IPS-18c (cell line): ENCODE measurements around the gene PTCHD4.
"Not testable (repeated sequence)": the region's sequence is repeated elsewhere in the genome, so short reads cannot be mapped to it uniquely, and the experiment has no call there.

Source experiments
- H3K4me3 ChIP-seq: 2 replicates; pipeline ENCODE4 v1.7.0; 2013; ENCODE audit warnings: low read depth, mild to moderate bottlenecking, low read length, moderate library complexity; ENCODE audit not compliant: insufficient read depth
- H3K9me3 ChIP-seq: one replicate; pipeline ENCODE4 v1.6.1; 2013; ENCODE audit warnings: mild to moderate bottlenecking, low read length, moderate library complexity; ENCODE audit not compliant: control insufficient read depth, insufficient read depth

Gene PTCHD4

GRCh38 chr6:48109944-48110343 is 1.1 kb downstream of the PTCHD4 start:
- H3K4me3 ChIP-seq, result no peak overlapping the region
- H3K9me3 ChIP-seq, result no peaks in the 10 kb centered on the region

GRCh38 chr6:48102476-48103195 is 8.4 kb downstream of the PTCHD4 start:
- H3K9me3 ChIP-seq, H3K4me3 ChIP-seq: not testable (repeated sequence)

- H3K9me3 ChIP-seq, result no peaks in the 10 kb centered on the region
- no peak overlapping the region for H3K4me3 ChIP-seq
Measured at GRCh38 chr6:48101290-48101689, 9.7 kb downstream of the PTCHD4 start.

- H3K4me3 ChIP-seq, result no peak overlapping the region
- H3K9me3 ChIP-seq, result no peaks in the 10 kb centered on the region
Measured at GRCh38 chr6:48100588-48100895, 10.5 kb downstream of the PTCHD4 start.

GRCh38 chr6:48099713-48100587 is 11.0 kb downstream of the PTCHD4 start:
- Histone ChIP-seq H3K9me3 (no peaks in the 10 kb centered on the region), H3K4me3 (no peak overlapping the region)

- Histone ChIP-seq H3K9me3 (no peaks in the 10 kb centered on the region), H3K4me3 (no peak overlapping the region)
Measured at GRCh38 chr6:48098923-48099322, 12.1 kb downstream of the PTCHD4 start.

- H3K9me3 ChIP-seq, result no peaks in the 10 kb centered on the region
- H3K4me3 ChIP-seq, result no peak overlapping the region
Measured at GRCh38 chr6:48092550-48093217, 18.3 kb downstream of the PTCHD4 start.

GRCh38 chr6:48090546-48090945 is 20.5 kb downstream of the PTCHD4 start:
- no peaks in the 10 kb centered on the region for H3K9me3 ChIP-seq
- H3K4me3 ChIP-seq, result no peak overlapping the region

GRCh38 chr6:48087448-48087847 is 23.5 kb downstream of the PTCHD4 start:
- no peaks in the 10 kb centered on the region for H3K9me3 ChIP-seq
- H3K4me3 ChIP-seq, result no peak overlapping the region

- Histone ChIP-seq H3K9me3 (no peaks in the 10 kb centered on the region), H3K4me3 (no peak overlapping the region)
Measured at GRCh38 chr6:48086187-48086586, 24.8 kb downstream of the PTCHD4 start.

GRCh38 chr6:48085131-48085741 is 25.8 kb downstream of the PTCHD4 start:
- Histone ChIP-seq H3K4me3 (no peak overlapping the region), H3K9me3 (no peaks in the 10 kb centered on the region)

- H3K4me3 ChIP-seq, result no peak overlapping the region
Measured at GRCh38 chr6:48084201-48084600, 26.8 kb downstream of the PTCHD4 start.

GRCh38 chr6:48080227-48081009 is 30.6 kb downstream of the PTCHD4 start:
- no peak overlapping the region for H3K4me3 ChIP-seq
- H3K9me3 ChIP-seq, result no peaks in the 10 kb centered on the region

More at GRCh38 chr6:48084201-48084600, 26.8 kb downstream of the PTCHD4 start:
- H3K9me3 ChIP-seq, result no peaks in the 10 kb centered on the region

- no peak overlapping the region for H3K4me3 ChIP-seq
Measured at GRCh38 chr6:48078120-48078519, 32.9 kb downstream of the PTCHD4 start.

GRCh38 chr6:48075181-48075580 is 35.8 kb downstream of the PTCHD4 start:
- H3K4me3 ChIP-seq, result no peak overlapping the region
- no peaks in the 10 kb centered on the region for H3K9me3 ChIP-seq

More at GRCh38 chr6:48078120-48078519, 32.9 kb downstream of the PTCHD4 start:
- H3K9me3 ChIP-seq, result no peaks in the 10 kb centered on the region

GRCh38 chr6:48073976-48074767 is 36.8 kb downstream of the PTCHD4 start:
- H3K4me3 ChIP-seq, result no peak overlapping the region
- H3K9me3 ChIP-seq, result no peaks in the 10 kb centered on the region
